HG03354 (cell line): Measurements from ENCODE around the gene OR52E6.

Experiments
- ATAC-seq: cut with Tn5 transposase; IDR thresholded peaks from one replicate; pipeline ENCODE4 v1.9.1; 2021; ENCODE audit warnings: mild to moderate bottlenecking; ENCODE audit not compliant: unreplicated experiment, poor library complexity, severe bottlenecking

Gene OR52E6

DNA sequence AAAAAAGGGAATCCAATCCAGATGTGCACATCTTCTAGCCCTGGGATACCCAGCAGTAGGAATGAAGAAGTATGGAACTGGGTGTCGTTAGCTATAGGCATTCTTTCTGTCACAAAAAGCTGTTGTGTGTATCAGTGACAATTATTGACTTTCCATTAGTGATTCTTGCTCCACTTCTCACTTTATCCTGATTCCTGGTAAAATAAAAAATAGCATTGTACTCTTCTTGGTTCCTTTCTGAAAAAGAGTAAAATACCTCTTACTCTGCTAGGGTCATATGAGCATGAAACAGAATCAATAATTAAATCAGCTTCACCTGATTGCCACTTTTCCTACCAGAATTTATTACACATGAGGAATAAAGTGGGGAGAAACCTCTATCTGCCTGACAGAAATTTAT is at the start of gene OR52E6:
Gene OR52E6 (minus strand): TSS at position 101 of the 400 bp plus-strand sequence. CDS start 0 bp downstream, at position 101.
- no peak for ATAC-seq

DNA sequence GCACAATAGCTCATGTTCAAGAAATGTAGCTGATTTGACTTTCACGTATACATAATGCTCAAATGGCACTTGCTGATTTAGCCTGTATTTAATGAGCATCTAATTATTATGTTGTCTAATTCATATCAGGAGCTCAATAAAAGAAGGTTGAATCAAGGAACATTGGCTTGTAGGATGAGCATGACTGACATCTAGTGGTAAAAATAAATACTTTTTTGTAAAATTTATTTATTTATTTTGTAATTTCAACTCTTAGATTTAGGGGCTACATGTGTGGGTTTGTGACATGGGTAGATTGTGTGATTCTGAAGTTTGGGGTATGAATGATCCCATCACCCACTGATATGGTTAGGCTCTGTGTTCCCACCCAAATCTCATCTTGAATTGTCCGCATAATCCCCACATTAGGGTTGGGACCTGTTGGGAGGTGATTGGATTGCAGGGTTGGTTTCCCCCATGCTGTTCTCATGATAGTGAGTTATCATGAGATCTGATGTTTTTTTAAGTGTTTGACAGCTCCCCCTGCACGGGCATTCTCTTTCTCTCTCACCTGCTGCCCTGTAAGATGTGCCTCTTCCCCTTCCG is 49.6 kb upstream of the OR52E6 start:
- no peak for ATAC-seq

DNA sequence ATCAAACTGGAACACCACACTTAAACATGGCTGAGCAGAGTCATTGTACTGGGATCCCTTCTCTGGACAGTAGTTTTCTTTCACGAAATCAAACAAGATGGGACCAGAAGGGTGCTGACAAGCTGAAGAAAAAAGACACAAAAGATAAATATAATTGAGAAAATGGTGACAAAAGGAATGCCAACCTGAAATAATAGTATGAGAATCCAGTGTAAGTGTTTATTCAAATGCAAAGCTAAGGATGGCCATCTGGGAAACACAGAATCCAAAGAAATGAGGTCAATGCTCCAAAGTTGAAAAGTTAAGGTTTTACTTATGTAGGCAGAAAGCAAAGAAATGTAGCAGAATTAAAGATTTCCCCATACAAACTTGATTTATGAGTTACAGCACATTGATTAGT is 46.0 kb upstream of the OR52E6 start:
- no peak for ATAC-seq

DNA sequence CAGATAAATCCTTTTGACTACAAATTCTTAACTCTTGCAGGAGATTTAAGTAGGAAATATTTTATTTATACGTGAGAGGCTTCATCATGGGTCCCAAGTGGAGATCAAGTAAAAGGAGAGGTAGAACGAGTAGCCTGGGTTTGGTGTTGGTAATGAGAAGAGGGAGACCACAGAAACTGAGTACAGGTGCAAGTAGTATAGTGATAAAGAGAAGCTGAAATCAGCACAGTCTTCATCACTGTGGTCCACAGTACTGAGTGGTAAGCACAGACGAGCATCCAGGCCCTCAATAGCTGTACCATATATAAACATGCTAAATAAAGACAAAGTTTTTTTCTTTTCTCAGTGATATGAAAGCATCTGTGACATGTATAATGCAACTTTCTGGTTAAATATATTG is 45.5 kb upstream of the OR52E6 start:
- no peak for ATAC-seq

DNA sequence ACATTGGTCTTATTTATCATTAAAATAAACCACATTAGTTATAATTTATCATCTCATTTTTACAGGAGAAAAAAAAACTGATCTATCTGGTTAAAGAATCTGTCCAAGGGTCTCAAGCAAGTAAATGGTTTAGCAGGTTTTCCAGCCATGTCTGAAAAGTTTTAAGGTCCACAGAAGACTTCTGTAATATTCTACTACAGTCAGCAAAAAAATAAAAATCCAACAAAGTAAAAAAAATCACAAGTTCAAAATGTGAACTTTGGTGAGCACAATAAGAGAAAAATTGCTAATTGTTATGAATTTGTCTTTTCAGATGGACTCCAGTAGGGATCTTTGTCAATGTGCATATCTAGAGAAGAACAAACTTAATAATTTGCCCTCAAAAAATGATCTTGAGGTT is 40.1 kb upstream of the OR52E6 start:
- ATAC-seq: no peak

DNA sequence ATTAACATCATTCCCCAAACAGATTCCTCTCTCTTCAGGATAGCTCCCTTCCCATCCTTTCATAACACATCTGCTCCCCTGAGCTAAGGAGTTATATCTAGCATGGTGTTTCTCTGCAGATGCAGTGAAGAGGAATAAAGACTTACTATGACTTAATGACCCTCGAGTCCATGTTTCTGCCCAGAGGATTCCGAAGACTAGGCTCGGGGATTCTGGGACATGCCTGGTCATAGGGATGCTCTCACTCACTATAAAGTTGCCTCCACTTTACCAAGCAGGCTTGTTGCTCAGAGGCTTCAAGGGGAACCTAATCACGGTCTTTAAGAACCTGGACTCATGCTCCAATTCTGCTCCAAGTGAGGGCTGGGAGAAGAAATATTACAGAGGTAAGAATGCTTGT is 38.6 kb upstream of the OR52E6 start, which contains the start of gene OR52E4:
Gene OR52E4 (plus strand): TSS at position 301 of the 400 bp plus-strand sequence. CDS start 3,664 bp downstream, outside the sequence.
- ATAC-seq: no peak

DNA sequence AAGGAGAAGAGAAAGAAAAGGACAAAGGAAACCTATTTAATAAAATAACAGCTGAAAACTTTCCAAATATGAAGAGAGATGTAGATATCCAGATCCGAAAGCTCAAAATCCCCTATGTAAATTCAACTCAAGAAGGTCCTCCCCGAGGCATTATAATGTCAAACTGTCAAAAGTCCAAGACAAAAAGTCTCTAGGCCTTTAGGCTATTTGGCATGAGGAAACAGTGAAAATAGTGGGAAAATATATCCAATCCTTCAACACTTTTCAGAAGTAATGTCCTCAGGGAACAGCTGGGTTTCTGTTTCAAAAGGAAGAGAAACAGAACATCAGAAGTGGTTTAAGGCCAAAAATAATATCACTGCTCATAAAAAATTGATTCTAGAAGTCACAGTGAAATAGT is 36.9 kb upstream of the OR52E6 start:
- no peak for ATAC-seq

DNA sequence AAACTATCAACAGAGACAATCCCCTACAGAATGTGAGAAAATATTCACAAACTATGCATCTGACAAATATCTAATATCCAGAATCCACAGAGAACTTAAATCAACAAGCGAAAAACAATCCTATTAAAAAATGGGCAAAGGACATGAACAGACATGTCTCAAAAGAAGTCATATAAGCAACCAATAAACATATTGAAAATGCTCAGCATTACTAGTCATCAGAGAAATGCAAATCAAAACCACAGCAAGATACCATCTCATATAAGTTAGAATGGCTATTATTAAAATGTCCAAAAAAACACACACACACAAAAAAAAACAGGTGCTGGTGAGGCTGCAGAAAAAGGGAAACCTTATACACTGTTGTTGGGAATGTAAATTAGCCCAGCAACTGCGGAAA is 24.1 kb upstream of the OR52E6 start:
- ATAC-seq: no peak

DNA sequence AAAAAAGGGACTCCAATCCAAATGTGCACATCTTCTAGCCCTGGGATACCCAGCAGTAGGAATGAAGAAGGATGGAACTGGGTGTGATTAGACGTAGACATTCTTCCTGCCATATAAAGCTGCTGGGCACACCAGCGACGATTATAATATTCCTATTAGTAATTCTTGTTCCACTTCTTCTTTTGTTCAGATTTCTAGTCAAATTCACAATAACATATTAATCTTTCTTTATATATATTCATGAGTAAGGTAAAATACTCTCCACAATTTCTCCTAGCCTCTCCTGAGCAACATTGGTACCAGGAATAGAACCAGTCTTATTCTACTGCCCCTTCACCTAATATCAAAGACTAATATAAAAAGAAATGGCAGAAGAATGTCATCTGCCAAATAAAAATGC is 15.9 kb upstream of the OR52E6 start, which contains the start of gene OR52E8:
Gene OR52E8 (minus strand): TSS at position 101 of the 400 bp plus-strand sequence. CDS start 0 bp downstream, at position 101.
- ATAC-seq: no peak

DNA sequence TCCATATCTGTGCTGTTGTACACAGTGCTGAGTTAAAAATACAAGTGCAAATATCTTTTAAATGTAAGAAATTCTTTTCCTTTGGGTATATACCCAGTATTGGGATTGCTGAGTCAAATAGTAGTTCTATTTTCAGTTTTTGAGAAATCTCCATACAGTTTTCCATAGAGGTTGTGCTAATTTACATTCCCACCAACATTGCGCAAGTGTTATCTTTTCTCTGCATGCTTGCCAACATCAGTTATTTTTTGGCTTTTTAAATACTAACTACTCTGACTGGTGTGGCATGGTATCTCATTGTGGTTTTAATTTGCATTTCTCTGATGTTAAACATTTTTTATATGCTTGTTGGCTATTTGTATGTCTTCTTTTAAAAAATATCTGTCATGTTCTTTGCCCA is 9.3 kb upstream of the OR52E6 start:
- ATAC-seq: no peak

DNA sequence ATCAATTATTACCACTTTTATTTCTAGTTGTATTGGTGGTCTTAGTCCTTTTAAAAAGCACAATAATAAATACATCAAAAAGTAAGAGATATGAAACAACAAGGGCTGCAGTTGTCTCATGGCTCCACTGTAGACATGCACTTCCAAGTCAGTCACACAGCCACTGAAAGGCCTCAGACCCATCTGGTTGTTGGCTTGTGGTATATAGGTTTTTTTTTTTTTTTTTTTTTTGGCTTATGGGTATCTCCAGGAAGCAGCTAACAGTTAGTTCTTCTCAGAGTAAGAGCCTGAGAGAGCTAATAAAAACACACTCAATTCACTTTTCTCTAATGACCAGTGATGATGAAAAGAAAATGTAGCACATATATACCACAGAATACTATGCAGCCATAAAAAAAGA is 6.0 kb upstream of the OR52E6 start:
- no peak for ATAC-seq

DNA sequence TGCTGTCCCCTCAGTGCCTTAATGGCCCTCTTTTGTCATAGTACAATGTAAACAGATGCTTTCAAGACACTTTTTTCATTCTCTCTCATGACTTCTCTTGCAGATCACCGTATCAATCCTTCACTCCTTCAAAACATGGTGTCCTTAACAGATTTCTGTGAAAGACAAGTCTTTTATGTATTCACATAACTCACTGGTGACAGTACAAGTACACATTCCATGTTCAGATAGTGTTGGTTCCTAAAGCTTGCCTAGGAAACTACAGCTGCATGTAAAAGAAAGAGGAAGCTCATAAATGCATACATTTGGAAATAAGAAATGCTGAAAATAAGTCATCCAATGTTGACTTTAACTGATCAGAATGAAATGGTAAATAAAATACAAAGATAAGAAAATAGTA is 5.0 kb upstream of the OR52E6 start:
- ATAC-seq: no peak

DNA sequence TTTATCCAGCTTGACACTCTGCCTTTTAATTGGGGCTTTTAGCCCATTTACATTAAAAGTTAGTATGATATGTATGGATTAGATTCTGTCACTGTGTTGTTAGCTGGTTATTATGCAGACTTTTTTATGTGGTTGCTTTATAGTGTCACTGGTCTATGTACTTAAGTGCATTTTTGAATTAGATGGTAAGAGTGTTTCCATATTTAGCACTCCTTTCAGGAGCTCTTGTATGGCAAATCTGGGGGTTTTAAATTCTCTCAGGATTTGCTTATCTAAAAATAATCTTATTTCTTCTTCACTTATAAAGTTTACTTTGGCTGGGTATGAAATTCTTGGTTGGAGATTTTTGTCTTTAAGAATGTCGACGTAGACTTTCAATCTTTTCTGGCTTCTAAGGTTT is 4.0 kb downstream of the OR52E6 start:
- no peak for ATAC-seq

DNA sequence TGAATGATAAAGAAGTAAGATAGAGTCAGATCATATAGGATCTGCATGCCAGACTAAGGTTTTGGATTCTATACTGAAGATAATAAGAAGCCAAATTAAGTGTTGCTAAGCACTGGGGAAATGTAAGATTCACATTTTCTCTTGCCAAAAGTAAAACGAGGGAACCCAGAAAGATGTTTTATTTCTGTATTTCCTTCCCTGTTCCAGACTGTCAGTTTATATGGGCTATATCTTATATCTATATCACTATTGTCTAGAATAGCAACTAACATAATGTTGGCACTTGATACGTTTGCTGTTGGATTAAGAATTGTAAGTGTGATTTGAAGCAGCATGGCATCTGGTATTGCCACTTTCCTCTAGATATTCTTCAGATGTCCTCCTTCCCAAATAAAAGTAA is 8.3 kb downstream of the OR52E6 start:
- no peak for ATAC-seq

DNA sequence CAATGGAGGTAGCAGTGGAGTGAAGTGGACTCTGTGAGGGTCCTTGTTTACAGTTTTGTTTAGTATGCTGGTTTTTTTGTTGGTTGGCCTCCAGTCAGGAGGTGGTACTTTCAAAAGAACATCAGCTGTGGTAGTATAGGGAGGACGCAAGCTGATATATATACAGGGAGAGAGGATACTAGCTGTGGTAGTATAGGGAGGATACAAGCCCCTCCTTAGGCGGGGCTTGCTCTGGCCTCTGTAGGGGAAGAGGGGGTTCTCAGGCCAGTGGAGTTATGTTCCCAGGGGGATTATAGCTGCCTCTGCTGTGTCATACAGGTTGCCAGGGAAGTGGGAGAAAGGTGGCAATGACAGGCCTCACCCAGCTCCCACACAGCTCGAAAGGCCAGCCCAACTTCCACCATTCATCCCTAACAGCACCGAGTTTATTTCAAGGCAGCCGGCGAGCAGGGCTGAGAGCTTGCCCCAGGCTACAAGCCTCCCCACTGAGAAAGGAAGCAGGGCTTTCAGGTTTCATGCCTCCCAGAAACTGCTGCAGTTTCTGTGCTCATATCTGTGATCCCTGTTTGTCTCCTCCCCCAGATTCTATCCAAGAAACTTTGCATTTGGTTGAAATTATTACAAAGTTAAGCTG is 10.4 kb downstream of the OR52E6 start:
- ATAC-seq: no peak

DNA sequence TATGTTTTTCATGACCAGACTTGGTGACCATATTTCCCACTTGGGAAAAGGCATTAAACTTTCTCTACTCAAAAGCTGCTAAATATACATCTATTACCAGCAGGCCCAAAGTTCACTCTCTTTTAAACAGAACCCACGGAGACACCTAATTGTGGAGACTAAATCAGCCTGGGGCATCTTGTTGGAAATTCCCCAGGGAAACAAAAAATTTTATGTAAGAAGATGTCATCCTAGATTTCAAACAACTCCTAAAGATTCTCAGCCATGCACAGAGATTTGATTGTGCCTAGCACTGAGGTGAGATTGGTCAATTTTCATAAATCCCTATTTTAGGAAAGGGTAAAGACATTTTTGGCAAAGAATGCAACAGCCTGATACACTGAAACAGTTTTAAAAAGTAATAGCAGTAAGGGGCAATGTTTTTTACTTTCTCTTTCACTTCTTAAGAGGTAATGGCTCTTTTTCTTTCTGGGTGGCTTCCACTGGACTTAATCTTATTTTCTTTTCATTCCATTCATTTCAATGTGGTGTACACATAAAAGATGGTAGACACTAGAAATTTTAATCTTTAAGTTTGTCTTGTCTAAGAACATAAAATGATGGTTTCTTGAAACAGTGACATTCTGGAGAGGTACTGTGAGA is 23.3 kb downstream of the OR52E6 start:
- peak; percentile 65 for ATAC-seq

DNA sequence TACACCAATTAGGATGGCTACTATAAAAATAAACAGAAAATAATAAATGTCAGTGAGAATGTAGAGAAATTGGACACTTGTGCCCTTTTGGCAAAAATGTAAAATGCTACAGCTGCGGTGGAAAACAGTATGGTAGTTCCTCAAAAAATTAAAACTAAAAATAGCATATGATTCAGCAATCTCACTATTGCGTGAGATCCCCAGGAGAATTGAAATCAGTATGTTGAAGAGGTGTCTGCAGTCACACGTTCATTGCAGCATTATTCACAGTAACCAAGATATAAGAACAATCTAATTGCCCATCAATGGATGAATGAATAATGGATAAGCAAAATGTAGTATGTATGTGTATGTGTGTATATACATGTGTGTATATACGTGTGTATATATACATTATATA is 26.2 kb downstream of the OR52E6 start:
- no peak for ATAC-seq

DNA sequence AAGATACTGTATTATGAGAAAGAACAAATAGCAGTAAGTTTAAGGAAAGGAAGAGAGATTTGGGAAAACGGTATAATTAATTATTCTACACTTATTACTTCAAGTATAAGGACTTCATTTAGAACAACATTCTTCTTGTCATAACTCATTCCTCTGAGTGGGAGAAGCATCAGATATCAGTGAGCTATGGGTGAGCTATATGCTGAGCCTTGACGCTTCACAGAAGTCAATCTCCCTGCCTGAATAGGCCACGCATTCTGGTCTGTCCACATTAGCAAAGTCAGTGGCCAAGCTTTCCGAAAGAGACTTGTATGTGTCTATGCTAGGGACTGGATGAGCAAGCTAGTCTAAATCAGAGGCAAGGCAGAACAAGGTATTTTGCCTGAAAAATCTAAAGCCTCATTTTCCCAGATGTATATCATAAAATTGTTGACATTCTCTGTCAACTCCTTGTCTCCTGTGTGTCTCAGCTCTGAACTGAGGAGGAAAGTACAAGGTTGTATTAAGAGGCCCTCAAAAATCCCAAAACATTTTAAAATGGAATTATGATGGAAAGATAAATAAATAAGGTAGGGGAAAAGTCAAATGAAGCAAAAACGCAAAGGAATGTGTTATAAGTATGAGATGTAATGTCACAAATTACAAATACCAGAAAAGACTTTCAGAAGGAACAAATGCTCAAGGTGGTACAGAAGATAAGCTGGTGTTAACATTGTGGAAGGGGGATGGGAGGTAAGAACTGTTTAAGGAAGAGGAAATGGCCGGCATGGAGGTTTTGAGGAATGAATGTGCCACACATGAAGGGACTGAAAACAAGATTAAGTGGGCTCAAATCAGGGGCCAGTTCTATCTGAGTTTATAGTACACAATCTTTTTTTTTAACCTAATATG is 31.5 kb downstream of the OR52E6 start:
- ATAC-seq: no peak

DNA sequence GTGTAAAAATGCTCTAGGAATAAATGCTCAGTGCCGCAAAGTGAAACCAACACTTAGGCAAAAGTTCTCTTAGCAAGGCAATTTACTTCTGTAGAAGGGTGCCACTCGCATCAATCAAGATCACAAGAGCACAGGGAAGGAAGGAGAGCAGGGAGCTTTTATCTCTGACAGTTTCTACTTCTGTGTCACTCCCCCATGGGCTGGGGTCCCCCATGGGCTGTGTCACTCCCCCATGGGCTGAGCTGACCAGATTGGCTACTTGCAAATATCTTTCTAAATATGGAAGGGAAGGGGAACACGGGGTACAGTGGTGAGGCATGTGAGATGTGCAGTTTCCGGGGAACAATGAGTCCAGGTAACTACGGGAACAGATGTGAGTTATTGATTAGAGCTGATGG is 32.6 kb downstream of the OR52E6 start:
- ATAC-seq: peak; percentile 32

DNA sequence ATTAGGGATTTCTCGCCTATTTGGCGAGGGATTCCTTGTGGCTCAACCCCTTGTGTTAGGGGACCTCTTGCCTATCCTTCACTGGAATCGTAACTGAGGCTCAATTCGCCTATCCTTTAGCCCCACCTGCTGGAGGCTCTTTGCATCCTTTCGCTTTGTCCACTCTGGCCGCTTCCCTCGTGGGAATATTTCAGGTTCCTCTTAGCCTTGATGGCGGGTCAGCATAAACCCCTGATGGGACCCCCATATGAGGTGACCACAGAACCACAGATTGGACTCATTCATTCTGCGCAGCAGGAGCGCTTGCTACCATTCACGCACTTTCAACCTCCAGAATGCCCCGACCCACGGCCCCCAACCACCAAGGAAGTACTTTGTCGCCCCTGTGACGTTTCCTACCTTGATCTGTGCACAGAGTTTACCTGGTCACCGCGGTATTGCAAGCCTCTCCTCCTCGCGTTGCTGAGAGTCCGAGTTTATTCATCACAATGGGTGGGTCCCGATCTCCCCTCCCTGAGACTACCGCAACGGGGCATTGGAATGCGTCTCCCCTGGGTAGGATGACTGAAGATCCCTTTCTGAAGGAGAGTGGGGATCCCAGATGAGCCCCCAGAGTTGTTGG is 33.1 kb downstream of the OR52E6 start, which contains the start of gene OR52N2:
Gene OR52N2 (plus strand): TSS at position 425 of the 622 bp plus-strand sequence. CDS start 11,412 bp downstream, outside the sequence.
- peak; percentile 94 for ATAC-seq
